Activated CD4-positive, CD25-positive, alpha-beta regulatory T cell treated with anti-CD3 and anti-CD28 coated beads, Interleukin-2, amount 50 U/mL, for 16 hours (primary cell): ENCODE results near the gene HTRA3.

Experiments
- DNase-seq: peaks from one replicate; pipeline ENCODE4 v3.0.0-alpha.2; 2020; ENCODE audit warnings: low read depth, low spot score

The HTRA3 gene

GRCh38 chr4:8292478-8293107, 23.0 kb downstream of the HTRA3 start:
- DNase-seq, result no peak

GRCh38 chr4:8293131-8293975, 23.8 kb downstream of the HTRA3 start:
- no peak for DNase-seq

- no peak for DNase-seq
These were observed 24.5 kb downstream of the HTRA3 start for GRCh38 chr4:8294036-8294435.

- DNase-seq, result no peak
These were observed 25.2 kb downstream of the HTRA3 start for GRCh38 chr4:8294775-8295174.

GRCh38 chr4:8295471-8295870, 25.9 kb downstream of the HTRA3 start:
- DNase-seq, result no peak

- no peak for DNase-seq
These were observed 26.9 kb downstream of the HTRA3 start for GRCh38 chr4:8296491-8296890.

GRCh38 chr4:8297141-8297601, 27.6 kb downstream of the HTRA3 start:
- DNase-seq, result no peak

GRCh38 chr4:8297691-8298485, 28.3 kb downstream of the HTRA3 start:
- no peak for DNase-seq

- DNase-seq, result no peak
These were observed 31.3 kb downstream of the HTRA3 start for GRCh38 chr4:8300832-8301231.

- DNase-seq, result no peak
These were observed 32.5 kb downstream of the HTRA3 start for GRCh38 chr4:8301851-8302730.

GRCh38 chr4:8303081-8303480, 33.5 kb downstream of the HTRA3 start:
- DNase-seq, result no peak

- no peak for DNase-seq
These were observed 34.1 kb downstream of the HTRA3 start for GRCh38 chr4:8303485-8304281.

- DNase-seq, result no peak
These were observed 35.5 kb downstream of the HTRA3 start for GRCh38 chr4:8304827-8305695.

- DNase-seq, result no peak
These were observed 36.4 kb downstream of the HTRA3 start for GRCh38 chr4:8305851-8306471.

GRCh38 chr4:8306511-8307021, 37.0 kb downstream of the HTRA3 start:
- no peak for DNase-seq

- DNase-seq, result no peak
These were observed 37.6 kb downstream of the HTRA3 start for GRCh38 chr4:8307121-8307520.

GRCh38 chr4:8307714-8308113, 38.2 kb downstream of the HTRA3 start:
- no peak for DNase-seq

- no peak for DNase-seq
These were observed 38.6 kb downstream of the HTRA3 start for GRCh38 chr4:8308144-8308543.
